B cell (primary cell): ENCODE results near the gene TMEM256.

Experiments used
- CTCF ChIP-seq: fragments of 200-600 bp; IDR thresholded peaks from one replicate; pipeline ENCODE4 v1.8.0; 2022; ENCODE audit warnings: antibody characterized with exemption, mild to moderate bottlenecking
- EZH2 ChIP-seq: IDR thresholded peaks from 2 replicates; pipeline ENCODE4 v1.6.1; 2012; ENCODE audit warnings: borderline replicate concordance, low read depth, mild to moderate bottlenecking, moderate library complexity, low read length; ENCODE audit not compliant: insufficient read depth, poor library complexity, severe bottlenecking

GRCh38 chr17:7403043-7403726 lies 712 bp downstream of the TMEM256 start:
- TF ChIP-seq CTCF (no peak), EZH2 (no peak)
